ENCODE results near the gene USP14.

GRCh38 chr18:179499-179898 lies 21.1 kb downstream of the USP14 start:
- TF ChIP-seq POLR2AphosphoS5 (IDR thresholded peaks at IDR 0.05; ENCODE audit: low read depth, low read length) (no peak), POLR2A (IDR thresholded peaks at IDR 0.05; ENCODE audit: control extremely low read depth in 1 of 2, low read depth in 2 of 2, low read length in 2 of 2) (no peak), SIN3A (conservative IDR thresholded peaks at IDR 0.05 in 1 of 2, IDR thresholded peaks at IDR 0.05 in 1 of 2; ENCODE audit: low read depth in 1 of 2, low read length in 2 of 2) (no peak), CHD7 (IDR thresholded peaks at IDR 0.05; ENCODE audit: insufficient replicate concordance, low read length) (no peak), CTCF (IDR thresholded peaks at IDR 0.05; ENCODE audit: control extremely low read depth in 1 of 3, insufficient read depth in 1 of 3, low read depth in 1 of 3, low read length in 3 of 3) (no peak), KDM1A (IDR thresholded peaks at IDR 0.05; ENCODE audit: borderline replicate concordance, low read length) (no peak), USF2 (IDR thresholded peaks at IDR 0.05; ENCODE audit: low read length) (no peak), GABPA (IDR thresholded peaks at IDR 0.05; ENCODE audit: borderline replicate concordance, insufficient read depth, low read length) (no peak), BCL11A (IDR thresholded peaks at IDR 0.05; ENCODE audit: low read depth in 2 of 2, low read length in 2 of 2) (no peak), SAP30 (IDR thresholded peaks at IDR 0.05; ENCODE audit: insufficient read depth, insufficient replicate concordance, low read length) (no peak), BRCA1 (IDR thresholded peaks at IDR 0.05; ENCODE audit: low read depth, low read length) (no peak), MAFK (IDR thresholded peaks at IDR 0.05; ENCODE audit: low read depth, low read length) (no peak), E2F6 (IDR thresholded peaks at IDR 0.05) (no peak), RBBP5 (IDR thresholded peaks at IDR 0.05; ENCODE audit: borderline replicate concordance, low read depth, low read length) (no peak)
